HG03060 (cell line): Measurements from ENCODE around the gene POGZ.

Experiments
- ATAC-seq: cut with Tn5 transposase; IDR thresholded peaks from one replicate; pipeline ENCODE4 v1.9.1; 2021; ENCODE audit warnings: low read depth, moderate number of reproducible peaks; ENCODE audit not compliant: unreplicated experiment

The POGZ gene

GRCh38 chr1:151384584-151384983 lies 74.7 kb downstream of the POGZ start:
- ATAC-seq, result no peak

- no peak for ATAC-seq
Observed at GRCh38 chr1:151377150-151377884, 82.0 kb downstream of the POGZ start.

DNA sequence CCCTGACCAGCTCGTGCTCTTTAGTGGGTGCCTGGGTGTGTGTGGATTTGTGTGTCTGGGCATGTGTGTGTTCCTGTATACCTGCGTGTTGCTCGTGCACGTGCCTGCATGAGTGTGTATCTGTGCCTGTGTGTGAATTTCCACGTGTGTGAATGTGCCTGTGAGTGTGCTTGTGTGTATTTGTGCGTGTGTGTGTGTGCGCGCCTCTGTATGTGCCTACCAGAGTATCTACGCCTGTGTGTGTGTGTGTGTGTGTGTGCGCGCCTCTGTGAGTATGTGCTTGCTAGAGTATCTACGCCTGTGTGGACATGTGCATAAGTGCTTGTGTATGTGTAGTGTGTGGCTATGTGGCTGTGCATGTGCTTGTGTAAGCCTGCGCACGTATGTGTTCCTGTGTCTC lies 86.1 kb downstream of the POGZ start:
- ATAC-seq, result no peak

- no peak for ATAC-seq
Observed at GRCh38 chr1:151372058-151372934, 87.0 kb downstream of the POGZ start, which contains the start of gene SELENBP1. TSS of gene SELENBP1 (minus strand) at chr1:151372705. CDS start at chr1:151372641, 64 bp downstream.

GRCh38 chr1:151371370-151372057 lies 87.8 kb downstream of the POGZ start:
- ATAC-seq, result no peak

DNA sequence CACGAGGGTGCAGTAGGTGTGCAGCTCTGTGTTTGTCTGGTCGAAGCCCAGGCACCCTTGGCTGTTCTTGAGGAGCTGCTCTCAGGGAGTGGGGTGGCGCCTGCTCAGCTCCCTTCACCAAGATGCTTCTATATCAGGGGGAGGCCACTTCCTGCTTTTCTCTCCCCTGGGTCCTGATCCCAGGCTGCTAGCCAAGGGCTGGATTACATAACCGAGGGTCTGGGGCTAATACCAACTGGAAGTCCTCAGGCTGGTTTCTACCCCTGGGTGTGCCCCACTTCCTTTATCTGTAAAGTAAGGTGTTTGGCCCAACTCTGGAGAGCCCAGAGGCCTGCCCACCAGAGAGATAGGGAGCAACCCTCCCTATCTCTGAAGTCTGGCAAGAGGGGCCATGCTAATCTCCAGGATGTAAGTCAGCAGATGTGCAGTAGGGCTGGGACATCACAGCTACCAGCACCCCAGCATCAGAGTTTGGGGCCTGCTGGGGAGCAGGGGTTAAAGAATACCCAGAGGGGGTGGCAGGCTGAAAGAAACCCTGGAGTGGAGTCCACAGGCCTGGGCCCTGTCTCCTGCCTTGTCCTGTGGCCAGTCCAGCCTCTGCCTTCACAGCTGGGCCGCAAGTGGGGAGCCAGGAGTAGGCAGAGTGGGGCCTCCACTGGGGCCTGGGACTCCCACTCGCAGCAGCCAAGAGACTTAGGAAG lies 88.9 kb downstream of the POGZ start:
- ATAC-seq, result no peak

DNA sequence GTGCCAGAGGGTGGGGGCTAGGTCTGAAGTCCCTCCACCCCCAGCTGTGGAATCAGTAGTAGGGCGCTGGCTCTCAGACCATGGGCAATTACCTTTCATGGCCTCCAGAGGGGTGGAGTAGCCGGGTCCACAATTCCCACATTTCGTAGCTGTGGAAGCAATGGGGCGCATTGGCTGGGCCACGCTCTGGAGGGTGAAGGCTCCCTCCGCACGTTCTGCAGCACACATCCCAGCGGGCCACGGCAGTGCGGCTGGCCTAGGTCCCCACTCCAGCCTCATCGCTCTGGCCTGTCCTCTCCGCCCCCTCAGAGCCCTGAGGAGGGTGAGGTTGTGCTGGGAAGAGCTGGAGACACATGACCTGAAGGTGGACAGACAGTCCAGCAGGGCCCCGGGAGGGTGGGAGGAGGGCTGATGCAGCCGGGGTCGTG lies 89.7 kb downstream of the POGZ start:
- ATAC-seq, result no peak

GRCh38 chr1:151369302-151369610 lies 90.0 kb downstream of the POGZ start:
- ATAC-seq, result no peak

DNA sequence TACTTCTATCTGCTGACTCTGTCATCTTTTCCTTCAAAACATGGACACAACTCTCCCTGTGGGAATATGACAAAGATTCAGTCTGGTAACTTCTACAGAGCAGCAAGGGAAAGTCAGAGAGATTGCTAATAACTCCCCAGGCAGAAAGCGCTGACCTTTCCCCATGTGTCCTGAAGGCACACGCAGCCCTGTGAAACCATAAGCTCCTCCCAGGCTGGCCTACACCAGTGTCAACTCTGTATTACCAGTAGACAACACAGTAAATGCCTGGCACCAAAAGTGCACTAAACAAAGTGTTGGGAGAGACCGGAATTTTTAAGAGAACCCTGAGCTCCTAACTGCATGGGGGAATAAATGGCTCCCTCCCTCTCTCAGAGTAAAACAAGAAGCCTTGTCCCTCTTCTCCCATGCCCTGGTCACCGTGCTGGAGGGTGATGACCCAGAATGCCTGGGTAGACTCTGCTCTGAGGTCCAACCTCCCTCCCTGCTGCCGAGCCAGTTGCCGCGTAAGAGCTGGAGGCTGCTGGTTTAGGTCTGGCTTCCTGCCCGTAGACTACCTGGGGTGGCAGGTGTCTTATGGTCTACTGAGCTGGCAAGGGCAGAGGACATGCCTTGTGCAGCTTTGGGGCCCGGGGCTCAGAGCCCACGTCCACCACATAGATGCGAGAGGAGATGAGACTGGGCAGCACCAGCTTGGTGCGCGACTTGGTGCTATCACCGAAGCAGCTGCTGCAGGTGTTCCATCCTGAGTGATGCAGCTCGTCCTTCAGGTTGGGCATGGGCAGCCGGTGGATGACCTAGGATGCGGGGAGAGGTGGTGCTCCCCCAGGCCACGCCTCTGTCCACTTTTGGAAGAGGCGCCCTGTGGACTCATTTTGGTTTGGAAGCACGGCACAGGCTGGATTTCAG lies 90.6 kb downstream of the POGZ start:
- ATAC-seq, result no peak

- no peak for ATAC-seq
Observed at GRCh38 chr1:151367658-151368392, 91.5 kb downstream of the POGZ start.

DNA sequence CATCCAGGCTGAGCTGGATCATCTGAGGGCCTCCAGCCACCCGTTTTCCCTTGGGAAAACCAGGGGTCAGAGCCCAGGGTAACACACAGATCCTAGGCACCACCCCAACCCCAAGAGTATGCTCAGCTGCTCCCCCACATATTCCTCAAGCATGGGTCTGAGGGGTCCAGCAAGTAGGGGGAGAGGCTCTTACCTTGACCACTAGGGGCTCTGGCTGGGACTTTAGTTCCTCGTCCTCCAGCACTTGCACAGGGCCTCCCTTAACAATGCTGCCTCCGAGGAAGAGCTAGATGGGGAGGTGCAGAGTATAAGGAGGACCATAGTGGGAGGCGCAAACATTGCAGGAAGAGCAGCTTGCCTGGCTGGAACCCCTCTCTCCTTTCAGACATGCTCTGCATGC lies 94.3 kb downstream of the POGZ start:
- ATAC-seq, result no peak

DNA sequence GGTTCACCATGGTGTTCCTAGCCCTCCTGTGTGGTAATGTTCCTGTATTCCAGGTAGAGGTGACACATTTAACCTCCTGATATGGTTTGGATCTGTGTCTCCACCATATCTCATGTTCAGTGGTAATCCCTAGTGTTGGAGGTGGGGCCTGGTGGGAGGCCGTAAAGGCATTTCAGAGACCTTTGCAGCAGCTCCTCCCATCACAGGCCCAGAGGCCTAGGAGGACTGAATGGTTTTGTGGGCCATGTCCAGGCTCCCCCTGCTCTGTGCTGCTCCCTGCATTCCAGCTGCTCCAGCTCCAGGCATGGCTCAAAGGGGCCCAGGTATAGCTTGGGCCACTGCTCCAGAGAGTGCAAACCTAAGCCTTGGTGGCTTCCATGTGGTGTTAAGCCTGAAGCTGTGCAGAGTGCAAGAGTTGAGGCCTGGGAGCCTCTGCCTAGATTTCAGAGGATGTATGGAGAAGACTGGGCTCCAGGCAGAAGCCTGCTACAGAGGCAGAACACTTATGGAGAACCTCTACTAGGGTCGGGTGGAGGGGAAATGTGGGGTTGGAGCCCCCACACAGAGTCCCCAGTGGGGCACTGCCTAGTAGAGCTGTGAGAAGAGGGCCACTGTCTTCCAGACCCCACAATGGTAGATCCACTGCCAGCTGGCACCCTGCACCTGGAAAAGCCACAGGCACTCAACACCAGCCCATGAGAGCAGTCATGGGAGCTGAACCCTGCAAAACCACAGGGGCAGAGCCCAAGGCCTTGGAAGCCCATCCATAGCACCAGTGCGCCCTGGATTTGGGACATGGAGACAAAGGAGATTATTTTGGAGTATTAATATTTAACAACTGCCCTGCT lies 96.8 kb downstream of the POGZ start:
- no peak for ATAC-seq

GRCh38 chr1:151361883-151362282 lies 97.4 kb downstream of the POGZ start:
- no peak for ATAC-seq

DNA sequence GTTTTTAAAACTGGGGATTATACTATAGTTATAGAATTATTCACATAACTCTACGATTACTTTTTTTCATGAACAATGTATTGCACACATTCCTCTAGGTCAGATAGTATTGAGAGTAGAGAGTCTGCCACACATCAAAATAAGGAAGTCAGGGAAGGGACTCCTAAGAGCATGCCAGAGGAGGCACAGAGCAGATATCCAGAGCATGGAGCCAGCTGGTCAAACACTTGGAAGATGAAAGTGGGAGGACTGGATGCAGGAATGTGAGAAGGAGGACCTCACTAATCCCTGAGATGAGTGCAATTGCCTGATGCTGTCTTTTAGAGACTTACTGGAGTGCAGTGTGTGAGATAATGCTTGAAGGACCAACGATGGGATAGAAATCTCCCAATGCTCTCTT lies 102.6 kb downstream of the POGZ start:
- ATAC-seq, result no peak
